HG03520 (cell line): Measurements from ENCODE around the gene UBL7.
"Not testable (repeated sequence)": the region's sequence is repeated elsewhere in the genome, so short reads cannot be mapped to it uniquely, and the experiment has no call there.

Source experiments
- ATAC-seq: cut with Tn5 transposase; IDR thresholded peaks from one replicate; pipeline ENCODE4 v1.9.1; 2021; ENCODE audit warnings: mild to moderate bottlenecking, moderate library complexity; ENCODE audit not compliant: unreplicated experiment

UBL7 gene

GRCh38 chr15:74460871-74461846 lies at the start of gene UBL7:
TSS of gene UBL7 (minus strand) at chr15:74461160. CDS start at chr15:74458867, 2,293 bp downstream.
- ATAC-seq, result peak; percentile 84

- no peak for ATAC-seq
Measured at GRCh38 chr15:74506515-74506840, 45.5 kb upstream of the UBL7 start.

GRCh38 chr15:74505837-74506514 lies 45.0 kb upstream of the UBL7 start:
- ATAC-seq, result no peak

- no peak for ATAC-seq
Measured at GRCh38 chr15:74504836-74505235, 43.9 kb upstream of the UBL7 start.

- ATAC-seq, result no peak
Measured at GRCh38 chr15:74504418-74504817, 43.5 kb upstream of the UBL7 start.

GRCh38 chr15:74502301-74502700 lies 41.3 kb upstream of the UBL7 start:
- ATAC-seq, result no peak

- no peak for ATAC-seq
Measured at GRCh38 chr15:74500401-74500800, 39.4 kb upstream of the UBL7 start.

GRCh38 chr15:74499366-74499765 lies 38.4 kb upstream of the UBL7 start:
- no peak for ATAC-seq

- no peak for ATAC-seq
Measured at GRCh38 chr15:74497584-74497983, 36.6 kb upstream of the UBL7 start.

GRCh38 chr15:74496648-74497047 lies 35.7 kb upstream of the UBL7 start:
- ATAC-seq, result no peak

GRCh38 chr15:74490339-74490689 lies 29.4 kb upstream of the UBL7 start:
- ATAC-seq, result no peak

- no peak for ATAC-seq
Measured at GRCh38 chr15:74489518-74490338, 28.8 kb upstream of the UBL7 start.

GRCh38 chr15:74488776-74489175 lies 27.8 kb upstream of the UBL7 start:
- no peak for ATAC-seq

- no peak for ATAC-seq
Measured at GRCh38 chr15:74482661-74483060, 21.7 kb upstream of the UBL7 start.

GRCh38 chr15:74480364-74480763 lies 19.4 kb upstream of the UBL7 start:
- ATAC-seq, result not testable (repeated sequence)

- not testable (repeated sequence) for ATAC-seq
Measured at GRCh38 chr15:74471621-74472020, 10.7 kb upstream of the UBL7 start.

GRCh38 chr15:74470631-74471395 lies 9.9 kb upstream of the UBL7 start:
- no peak for ATAC-seq

GRCh38 chr15:74468341-74469032 lies 7.5 kb upstream of the UBL7 start:
- ATAC-seq, result no peak

GRCh38 chr15:74466570-74466969 lies 5.6 kb upstream of the UBL7 start:
- ATAC-seq, result no peak

GRCh38 chr15:74464897-74465296 lies 3.9 kb upstream of the UBL7 start:
- ATAC-seq, result no peak
